Gastrocnemius medialis (tissue), 4 donors: ENCODE measurements around the gene KCNH3.

Source experiments
- POLR2A ChIP-seq, 2 donors: fragments of 450-650 bp; IDR thresholded peaks; one replicate each; pipeline ENCODE4 v1.6.1; 2017; ENCODE audit warnings: antibody characterized with exemption in 2 of 2, mild to moderate bottlenecking in 2 of 2, moderate library complexity in 2 of 2
- TF ChIP-seq, protein P1 (sequence below), 5 experiments: fragments of 450-650 bp in 3 of 5; fragments of 200-600 bp in 2 of 5; sonication (generic) in 2 of 5; IDR thresholded peaks in 4 of 5; conservative IDR thresholded peaks in 1 of 5; 1 replicate in 4 of 5; 2 replicates in 1 of 5; pipeline ENCODE4 v1.5.1; 2016 to 2019; ENCODE audit warnings: antibody characterized with exemption in 5 of 5, mild to moderate bottlenecking in 3 of 5, moderate library complexity in 3 of 5

DNA sequence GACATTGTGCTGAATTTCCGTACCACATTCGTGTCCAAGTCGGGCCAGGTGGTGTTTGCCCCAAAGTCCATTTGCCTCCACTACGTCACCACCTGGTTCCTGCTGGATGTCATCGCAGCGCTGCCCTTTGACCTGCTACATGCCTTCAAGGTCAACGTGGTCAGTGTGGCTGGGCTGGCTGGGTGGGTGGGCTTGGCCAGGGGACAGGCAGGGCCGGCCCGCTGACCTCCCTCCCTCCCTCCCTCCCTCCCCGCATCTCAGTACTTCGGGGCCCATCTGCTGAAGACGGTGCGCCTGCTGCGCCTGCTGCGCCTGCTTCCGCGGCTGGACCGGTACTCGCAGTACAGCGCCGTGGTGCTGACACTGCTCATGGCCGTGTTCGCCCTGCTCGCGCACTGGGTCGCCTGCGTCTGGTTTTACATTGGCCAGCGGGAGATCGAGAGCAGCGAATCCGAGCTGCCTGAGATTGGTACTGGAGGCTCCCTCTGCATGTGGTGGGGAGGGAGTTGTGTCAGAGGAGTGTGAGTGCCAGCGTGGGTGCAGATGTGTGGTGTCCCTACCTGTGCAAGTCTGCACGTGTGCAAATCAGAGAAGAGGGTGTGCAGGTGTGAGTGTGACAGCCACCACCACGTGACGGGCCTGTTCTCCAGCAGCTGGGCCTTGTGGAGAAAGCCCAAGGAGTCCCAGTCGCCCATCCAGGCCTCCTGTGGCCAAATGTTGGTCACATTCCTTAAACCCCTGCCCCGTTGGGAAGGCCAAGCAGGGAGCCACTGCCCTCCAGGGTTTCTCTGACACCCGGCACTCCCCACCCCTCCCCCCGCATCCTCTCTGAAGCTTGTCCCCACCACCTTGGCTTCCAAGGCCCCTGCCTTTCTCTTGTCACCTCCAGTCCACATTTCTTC is 5.3 kb downstream of the KCNH3 start:
- TF ChIP-seq, protein P1, sequence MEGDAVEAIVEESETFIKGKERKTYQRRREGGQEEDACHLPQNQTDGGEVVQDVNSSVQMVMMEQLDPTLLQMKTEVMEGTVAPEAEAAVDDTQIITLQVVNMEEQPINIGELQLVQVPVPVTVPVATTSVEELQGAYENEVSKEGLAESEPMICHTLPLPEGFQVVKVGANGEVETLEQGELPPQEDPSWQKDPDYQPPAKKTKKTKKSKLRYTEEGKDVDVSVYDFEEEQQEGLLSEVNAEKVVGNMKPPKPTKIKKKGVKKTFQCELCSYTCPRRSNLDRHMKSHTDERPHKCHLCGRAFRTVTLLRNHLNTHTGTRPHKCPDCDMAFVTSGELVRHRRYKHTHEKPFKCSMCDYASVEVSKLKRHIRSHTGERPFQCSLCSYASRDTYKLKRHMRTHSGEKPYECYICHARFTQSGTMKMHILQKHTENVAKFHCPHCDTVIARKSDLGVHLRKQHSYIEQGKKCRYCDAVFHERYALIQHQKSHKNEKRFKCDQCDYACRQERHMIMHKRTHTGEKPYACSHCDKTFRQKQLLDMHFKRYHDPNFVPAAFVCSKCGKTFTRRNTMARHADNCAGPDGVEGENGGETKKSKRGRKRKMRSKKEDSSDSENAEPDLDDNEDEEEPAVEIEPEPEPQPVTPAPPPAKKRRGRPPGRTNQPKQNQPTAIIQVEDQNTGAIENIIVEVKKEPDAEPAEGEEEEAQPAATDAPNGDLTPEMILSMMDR (IDR thresholded peaks at IDR 0.05 in 4 of 5, conservative IDR thresholded peaks at IDR 0.05 in 1 of 5), result no peak
- TF ChIP-seq POLR2A (IDR thresholded peaks at IDR 0.05), result no peak
